Neuron (in vitro differentiated cells): ENCODE results near the gene GPR180.

ENCODE experiments used
- H2AFZ ChIP-seq: one replicate; pipeline ENCODE4 v1.6.1; 2013; ENCODE audit warnings: low read depth, mild to moderate bottlenecking, inconsistent platforms, low read length, moderate library complexity
- H3K27me3 ChIP-seq: one replicate; pipeline ENCODE4 v1.6.1; 2013; ENCODE audit warnings: low read length; ENCODE audit not compliant: insufficient read depth
- H3K36me3 ChIP-seq: one replicate; pipeline ENCODE4 v1.6.1; 2013; ENCODE audit warnings: low read length; ENCODE audit not compliant: insufficient read depth
- H3K4me1 ChIP-seq: one replicate; pipeline ENCODE4 v1.6.1; 2013; ENCODE audit warnings: low read length; ENCODE audit not compliant: insufficient read depth
- H3K4me3 ChIP-seq: 2 replicates; pipeline ENCODE4 v1.5.1; 2013; ENCODE audit warnings: mild to moderate bottlenecking, low read length, moderate library complexity
- H3K9me3 ChIP-seq: one replicate; pipeline ENCODE4 v1.6.1; 2013; ENCODE audit warnings: low read length

GPR180 gene

DNA sequence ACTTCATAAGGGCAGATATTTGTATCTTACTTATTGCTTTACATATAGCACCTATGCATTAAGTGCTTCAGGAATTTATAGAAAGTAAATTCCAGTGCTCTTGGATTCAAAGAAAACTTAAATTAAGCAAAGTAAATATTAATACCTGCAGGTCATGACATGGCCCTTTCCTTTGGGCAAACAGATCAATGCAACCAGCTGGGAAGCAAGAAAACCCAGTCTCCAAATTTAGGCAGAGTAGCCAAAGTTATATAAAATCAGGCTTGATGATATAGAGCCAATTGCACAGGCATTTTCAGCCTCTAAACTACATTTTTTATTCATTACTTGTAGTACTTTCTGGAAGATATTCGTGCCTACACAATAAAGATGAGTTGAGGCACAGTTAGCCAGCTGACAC, 22.6 kb upstream of the GPR180 start:
- H3K4me3 ChIP-seq = no peak overlapping the region
- no peak overlapping the region for H2AFZ ChIP-seq
- peaks cover 80% of the 10 kb centered on the region for H3K36me3 ChIP-seq
- no peaks in the 10 kb centered on the region for H3K27me3 ChIP-seq
- no peaks in the 10 kb centered on the region for H3K4me1 ChIP-seq
- H3K9me3 ChIP-seq = peaks cover 8% of the 10 kb centered on the region

- no peaks in the 10 kb centered on the region for H3K27me3 ChIP-seq
- H3K4me1 ChIP-seq = no peaks in the 10 kb centered on the region
- peaks cover 65% of the 10 kb centered on the region for H3K36me3 ChIP-seq
- peaks cover 11% of the 10 kb centered on the region for H3K9me3 ChIP-seq
- no peak overlapping the region for H3K4me3 ChIP-seq
- no peak overlapping the region for H2AFZ ChIP-seq
Observed at GRCh38 chr13:94583926-94584325, 17.7 kb upstream of the GPR180 start.

DNA sequence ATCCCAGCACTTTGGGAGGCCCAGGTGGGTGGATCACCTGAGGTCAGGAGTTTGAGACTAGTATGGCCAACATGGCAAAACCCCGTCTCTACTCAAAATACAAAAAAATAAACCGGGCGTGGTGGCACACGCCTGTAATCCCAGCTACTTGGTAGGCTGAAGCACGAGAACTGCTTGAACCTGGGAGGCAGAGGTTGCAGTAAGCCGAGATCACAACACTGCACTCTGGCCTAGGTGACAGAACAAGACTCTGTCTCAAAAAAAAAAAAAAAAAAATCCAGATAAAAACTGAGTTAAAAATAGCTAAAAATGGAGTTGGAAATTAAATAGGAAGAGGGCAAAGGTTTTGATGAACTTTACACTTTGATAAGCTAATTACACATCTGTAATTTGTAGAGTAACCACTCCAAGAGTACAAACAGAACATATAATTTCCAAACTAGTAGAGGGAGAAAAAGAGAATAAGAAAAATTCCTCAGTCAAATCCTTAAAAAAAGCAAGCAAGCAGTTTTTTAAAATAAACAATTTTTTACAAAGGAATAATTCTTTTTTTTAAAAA, 16.0 kb upstream of the GPR180 start:
- Histone ChIP-seq H3K27me3 (no peaks in the 10 kb centered on the region), H3K9me3 (peaks cover 11% of the 10 kb centered on the region), H3K4me3 (no peak overlapping the region), H3K36me3 (peaks cover 54% of the 10 kb centered on the region), H2AFZ (no peak overlapping the region), H3K4me1 (no peaks in the 10 kb centered on the region)

DNA sequence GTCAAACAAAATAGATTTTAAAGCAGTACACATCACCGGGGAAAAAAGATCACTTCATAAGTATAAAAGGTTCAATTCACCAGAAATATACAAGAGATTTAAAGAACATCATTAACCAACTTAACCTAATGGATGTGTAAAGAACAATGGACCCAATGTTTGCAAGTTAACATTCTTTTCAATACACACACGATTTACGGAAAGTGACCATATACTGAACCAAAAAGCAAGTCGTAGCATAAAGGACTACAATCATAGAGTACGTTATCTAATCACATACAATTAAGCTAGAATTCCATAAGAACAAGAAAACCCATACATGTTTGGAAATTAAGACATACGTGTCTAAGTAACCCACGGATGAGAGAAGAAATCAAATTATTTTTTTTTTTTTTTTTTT, 15.3 kb upstream of the GPR180 start:
- Histone ChIP-seq H2AFZ (no peak overlapping the region), H3K27me3 (no peaks in the 10 kb centered on the region), H3K9me3 (peaks cover 11% of the 10 kb centered on the region), H3K36me3 (peaks cover 51% of the 10 kb centered on the region), H3K4me1 (no peaks in the 10 kb centered on the region), H3K4me3 (no peak overlapping the region)

DNA sequence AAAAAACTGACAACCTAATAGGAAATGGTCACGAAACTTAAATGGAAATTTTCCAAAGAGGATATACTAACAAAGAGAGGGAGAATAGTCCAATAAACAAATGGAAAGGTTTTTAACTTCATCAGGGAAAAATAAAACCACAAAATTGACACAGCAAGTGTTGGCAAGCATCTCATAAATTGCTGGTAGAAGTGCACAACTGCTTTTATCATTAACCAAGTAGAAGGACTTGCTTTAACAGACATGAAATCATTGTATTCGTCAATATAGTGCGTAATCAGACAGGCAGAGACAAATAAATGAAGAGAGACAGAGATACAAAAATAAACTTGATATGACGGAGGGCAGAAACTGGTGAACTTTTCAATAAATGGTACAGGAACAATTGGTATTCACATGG, 13.1 kb upstream of the GPR180 start:
- Histone ChIP-seq H2AFZ (no peak overlapping the region), H3K36me3 (peaks cover 47% of the 10 kb centered on the region), H3K4me3 (no peak overlapping the region), H3K9me3 (peaks cover 8% of the 10 kb centered on the region), H3K27me3 (no peaks in the 10 kb centered on the region), H3K4me1 (no peaks in the 10 kb centered on the region)

DNA sequence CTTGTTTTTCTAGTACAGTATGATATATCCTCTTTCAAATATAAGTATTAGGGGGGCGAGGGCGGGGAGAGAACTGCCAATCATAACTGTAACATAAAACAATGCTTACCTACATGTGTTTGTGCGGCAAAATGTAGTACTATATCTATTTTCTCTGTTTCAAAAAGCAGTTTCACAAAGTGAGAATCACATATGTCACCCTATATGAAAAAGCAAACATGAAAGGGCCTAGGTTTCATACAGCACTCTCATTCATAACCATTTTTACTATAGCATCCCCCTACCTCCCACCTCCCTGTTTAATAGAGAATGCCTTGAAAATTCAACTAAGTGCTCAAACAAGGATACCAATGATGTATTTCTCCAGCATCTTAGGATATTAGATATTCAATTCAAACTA, 10.9 kb upstream of the GPR180 start:
- no peak overlapping the region for H3K4me3 ChIP-seq
- H3K27me3 ChIP-seq = no peaks in the 10 kb centered on the region
- H2AFZ ChIP-seq = no peak overlapping the region
- H3K4me1 ChIP-seq = peaks cover 15% of the 10 kb centered on the region
- no peaks in the 10 kb centered on the region for H3K9me3 ChIP-seq
- H3K36me3 ChIP-seq = peaks cover 32% of the 10 kb centered on the region

- H3K36me3 ChIP-seq = peaks cover 21% of the 10 kb centered on the region
- peak overlapping the region; percentile 49 for H2AFZ ChIP-seq
- H3K27me3 ChIP-seq = no peaks in the 10 kb centered on the region
Observed at GRCh38 chr13:94595001-94595949, 6.4 kb upstream of the GPR180 start.

GRCh38 chr13:94595950-94596574, 5.6 kb upstream of the GPR180 start, which contains the start of gene TGDS:
Gene TGDS (minus strand): TSS chr13:94596152. CDS start chr13:94596136, 16 bp downstream.
- H3K4me3 ChIP-seq = peak within 1 kb of the TSS; percentile 81
- H3K36me3 ChIP-seq = peaks cover 15% of the 10 kb centered on the region
- H3K4me1 ChIP-seq = peaks cover 19% of the 10 kb centered on the region
- no peaks in the 10 kb centered on the region for H3K27me3 ChIP-seq
- peak within 1 kb of the TSS; percentile 49 for H2AFZ ChIP-seq
- peaks cover 3% of the 10 kb centered on the region for H3K9me3 ChIP-seq

More at GRCh38 chr13:94595001-94595949, 6.4 kb upstream of the GPR180 start:
- peaks cover 19% of the 10 kb centered on the region for H3K4me1 ChIP-seq
- H3K9me3 ChIP-seq = no peaks in the 10 kb centered on the region
- peak overlapping the region; percentile 81 for H3K4me3 ChIP-seq

GRCh38 chr13:94596575-94596971, 5.1 kb upstream of the GPR180 start:
- peak overlapping the region; percentile 81 for H3K4me3 ChIP-seq
- H2AFZ ChIP-seq = peak overlapping the region; percentile 49
- H3K27me3 ChIP-seq = no peaks in the 10 kb centered on the region
- H3K4me1 ChIP-seq = peaks cover 21% of the 10 kb centered on the region
- peaks cover 3% of the 10 kb centered on the region for H3K9me3 ChIP-seq
- H3K36me3 ChIP-seq = peaks cover 14% of the 10 kb centered on the region

- H3K4me3 ChIP-seq = no peak overlapping the region
- peaks cover 3% of the 10 kb centered on the region for H3K9me3 ChIP-seq
- no peaks in the 10 kb centered on the region for H3K27me3 ChIP-seq
- H3K36me3 ChIP-seq = peaks cover 3% of the 10 kb centered on the region
- no peak overlapping the region for H2AFZ ChIP-seq
- H3K4me1 ChIP-seq = peaks cover 29% of the 10 kb centered on the region
Observed at GRCh38 chr13:94598281-94598680, 3.4 kb upstream of the GPR180 start.

DNA sequence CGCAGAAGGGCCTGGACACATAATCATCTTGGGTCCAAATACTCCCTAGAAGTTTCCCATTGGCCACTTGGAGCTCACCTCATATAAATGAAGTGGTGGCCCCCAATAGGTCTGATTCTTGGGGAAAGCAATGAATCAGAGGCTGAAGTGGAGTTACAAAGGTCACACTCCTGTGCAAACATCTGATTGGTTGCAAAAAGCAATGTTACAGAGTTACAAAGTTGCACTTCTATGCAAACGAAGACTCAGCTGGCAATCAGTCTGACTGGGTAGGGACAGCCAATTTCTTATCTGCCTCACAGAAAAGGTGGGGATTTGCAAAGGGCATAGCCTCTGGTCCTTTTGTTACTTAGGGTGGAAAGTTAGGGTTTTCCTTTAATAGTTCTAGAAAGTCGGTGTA, 1.8 kb upstream of the GPR180 start:
- Histone ChIP-seq H3K27me3 (no peaks in the 10 kb centered on the region), H3K9me3 (peaks cover 3% of the 10 kb centered on the region), H3K4me3 (no peak overlapping the region), H2AFZ (no peak overlapping the region), H3K36me3 (no peaks in the 10 kb centered on the region), H3K4me1 (peaks cover 22% of the 10 kb centered on the region)

DNA sequence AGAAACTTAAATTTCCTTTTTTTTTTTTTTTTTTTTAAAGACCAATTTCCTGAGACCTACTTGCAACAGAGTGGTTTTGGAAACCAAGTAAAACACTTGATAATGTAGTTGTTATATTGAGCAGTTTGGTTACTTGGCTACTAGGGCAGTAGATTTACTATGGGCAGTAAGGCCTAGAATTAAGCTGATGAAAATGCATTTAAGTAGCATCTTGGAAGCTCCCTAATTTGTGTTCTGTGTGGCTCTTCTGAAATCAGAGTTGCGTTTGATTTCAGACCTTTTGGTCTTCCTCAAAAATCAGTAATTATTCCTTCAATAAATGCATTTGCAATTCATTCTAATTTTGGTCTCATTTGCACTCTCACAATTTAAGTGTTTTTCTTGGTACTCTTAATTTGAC, 810 bp downstream of the GPR180 start:
- Histone ChIP-seq H2AFZ (peak overlapping the region; percentile 83), H3K36me3 (peaks cover 22% of the 10 kb centered on the region), H3K4me3 (peak overlapping the region; percentile 98), H3K27me3 (no peaks in the 10 kb centered on the region), H3K9me3 (peaks cover 3% of the 10 kb centered on the region), H3K4me1 (peaks cover 12% of the 10 kb centered on the region)

- Histone ChIP-seq H3K4me1 (peaks cover 10% of the 10 kb centered on the region), H2AFZ (no peak overlapping the region), H3K9me3 (peaks cover 2% of the 10 kb centered on the region), H3K27me3 (no peaks in the 10 kb centered on the region), H3K36me3 (peaks cover 50% of the 10 kb centered on the region), H3K4me3 (no peak overlapping the region)
Observed at GRCh38 chr13:94607056-94607455, 5.4 kb downstream of the GPR180 start.
